Measurements from ENCODE around the gene SPPL2B.

Gene SPPL2B

DNA sequence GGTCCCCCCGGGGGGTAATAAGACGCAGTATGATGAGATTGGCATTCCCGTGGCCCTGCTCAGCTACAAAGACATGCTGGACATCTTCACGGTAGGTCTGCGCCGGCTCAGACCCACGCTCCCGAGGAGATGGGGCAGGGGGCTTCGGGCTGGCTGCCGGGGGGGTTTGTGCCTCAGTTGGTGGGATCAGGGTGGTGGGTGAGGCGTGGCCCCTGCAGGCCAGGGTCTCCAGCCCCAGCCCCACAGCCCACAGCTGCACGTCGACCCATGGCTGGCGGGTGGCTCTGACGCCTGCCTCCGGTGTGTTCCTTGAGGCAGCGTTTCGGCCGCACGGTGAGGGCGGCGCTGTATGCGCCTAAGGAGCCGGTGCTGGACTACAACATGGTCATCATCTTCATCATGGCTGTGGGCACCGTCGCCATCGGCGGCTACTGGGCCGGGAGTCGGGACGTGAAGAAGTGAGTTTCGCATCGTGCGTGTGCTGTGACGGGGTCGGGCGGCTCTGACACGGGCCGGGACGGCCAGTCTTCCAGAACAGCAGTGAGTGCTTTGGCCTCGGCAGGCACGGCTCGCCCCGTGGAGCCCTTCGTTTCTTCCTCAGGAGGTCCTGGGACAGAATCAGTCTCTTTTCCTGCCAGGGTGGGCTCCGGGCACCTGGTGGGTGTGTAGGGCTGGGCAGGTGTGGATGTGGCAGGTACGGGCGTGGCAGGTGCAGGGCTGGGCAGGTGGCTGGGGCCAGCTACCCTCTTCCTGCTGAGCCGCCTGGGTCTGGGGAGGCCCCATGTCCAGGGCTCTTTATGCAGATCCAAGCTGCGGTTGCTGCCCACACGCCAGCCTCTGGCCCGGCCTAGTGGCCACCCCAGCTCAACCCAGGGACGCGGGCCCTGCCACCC, 10.5 kb downstream of the SPPL2B start:
- no peak overlapping the region for H3K4me3 ChIP-seq (ENCODE audit: low read depth, low read length)
- TF ChIP-seq, protein P1, sequence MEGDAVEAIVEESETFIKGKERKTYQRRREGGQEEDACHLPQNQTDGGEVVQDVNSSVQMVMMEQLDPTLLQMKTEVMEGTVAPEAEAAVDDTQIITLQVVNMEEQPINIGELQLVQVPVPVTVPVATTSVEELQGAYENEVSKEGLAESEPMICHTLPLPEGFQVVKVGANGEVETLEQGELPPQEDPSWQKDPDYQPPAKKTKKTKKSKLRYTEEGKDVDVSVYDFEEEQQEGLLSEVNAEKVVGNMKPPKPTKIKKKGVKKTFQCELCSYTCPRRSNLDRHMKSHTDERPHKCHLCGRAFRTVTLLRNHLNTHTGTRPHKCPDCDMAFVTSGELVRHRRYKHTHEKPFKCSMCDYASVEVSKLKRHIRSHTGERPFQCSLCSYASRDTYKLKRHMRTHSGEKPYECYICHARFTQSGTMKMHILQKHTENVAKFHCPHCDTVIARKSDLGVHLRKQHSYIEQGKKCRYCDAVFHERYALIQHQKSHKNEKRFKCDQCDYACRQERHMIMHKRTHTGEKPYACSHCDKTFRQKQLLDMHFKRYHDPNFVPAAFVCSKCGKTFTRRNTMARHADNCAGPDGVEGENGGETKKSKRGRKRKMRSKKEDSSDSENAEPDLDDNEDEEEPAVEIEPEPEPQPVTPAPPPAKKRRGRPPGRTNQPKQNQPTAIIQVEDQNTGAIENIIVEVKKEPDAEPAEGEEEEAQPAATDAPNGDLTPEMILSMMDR (IDR thresholded peaks at IDR 0.05; ENCODE audit: low read depth, low read length, missing control alignments) = no peak
- no peak for DNase-seq (ENCODE audit: low read depth)

DNA sequence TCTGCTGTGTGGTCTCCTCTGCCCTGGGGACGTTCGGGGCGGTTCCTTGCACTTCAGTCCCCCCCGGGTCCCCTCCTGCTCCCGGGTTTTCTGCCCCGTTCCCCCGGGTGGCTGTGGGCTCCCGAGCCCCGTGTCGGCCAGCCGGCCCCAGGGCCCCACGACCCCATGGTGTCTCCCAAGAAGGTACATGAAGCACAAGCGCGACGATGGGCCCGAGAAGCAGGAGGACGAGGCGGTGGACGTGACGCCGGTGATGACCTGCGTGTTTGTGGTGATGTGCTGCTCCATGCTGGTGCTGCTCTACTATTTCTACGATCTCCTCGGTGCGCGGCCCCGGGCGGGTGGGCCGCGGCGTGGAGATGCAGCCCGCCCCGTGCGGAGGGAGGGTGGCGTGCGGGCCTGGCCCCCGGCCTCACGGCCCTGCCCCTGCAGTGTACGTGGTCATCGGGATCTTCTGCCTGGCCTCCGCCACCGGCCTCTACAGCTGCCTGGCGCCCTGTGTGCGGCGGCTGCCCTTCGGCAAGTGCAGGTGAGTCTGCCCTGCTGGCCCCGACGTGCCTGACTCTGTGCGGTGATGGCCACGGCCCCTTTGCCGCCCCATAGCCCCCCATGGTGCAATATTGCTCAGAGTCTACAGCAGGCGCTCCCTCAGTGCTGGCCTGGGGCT, 11.3 kb downstream of the SPPL2B start:
- DNase-seq (ENCODE audit: low read depth) = no peak
- TF ChIP-seq, protein P1 (IDR thresholded peaks at IDR 0.05; ENCODE audit: low read depth, low read length, missing control alignments) = no peak
- H3K4me3 ChIP-seq (ENCODE audit: low read depth, low read length) = no peak overlapping the region

DNA sequence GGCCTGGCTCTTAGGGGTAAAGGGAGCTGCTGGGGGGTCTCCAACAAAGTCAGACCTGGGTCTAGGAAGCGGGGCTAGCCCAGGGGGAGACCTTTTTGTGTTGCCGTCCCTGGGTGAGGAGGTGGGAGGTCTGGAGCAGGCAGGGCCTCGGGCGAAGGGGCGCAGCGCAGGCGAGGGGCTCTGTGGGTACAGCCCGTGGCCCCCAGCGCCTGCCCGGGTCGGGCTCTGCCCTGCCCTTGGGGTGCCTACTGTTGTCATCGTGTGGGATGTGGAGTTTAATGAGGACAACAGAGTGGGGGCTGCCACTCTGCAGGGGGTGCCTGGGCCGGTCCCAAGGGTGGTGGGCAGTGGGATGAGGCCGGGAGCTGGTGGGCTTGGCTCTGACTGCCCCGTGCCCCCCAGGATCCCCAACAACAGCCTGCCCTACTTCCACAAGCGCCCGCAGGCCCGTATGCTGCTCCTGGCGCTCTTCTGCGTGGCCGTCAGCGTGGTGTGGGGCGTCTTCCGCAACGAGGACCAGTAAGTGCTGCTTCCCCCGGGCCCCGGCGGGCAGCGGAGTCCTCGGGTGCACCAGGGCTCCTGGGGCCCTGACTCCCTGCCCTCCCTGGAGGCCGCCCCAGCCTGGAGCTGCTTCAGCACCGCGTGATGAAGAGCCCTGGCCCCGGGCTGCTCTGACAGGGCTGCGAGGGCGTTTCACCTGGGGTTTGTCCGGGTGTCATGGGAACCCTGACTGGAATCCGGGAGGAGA, 12.2 kb downstream of the SPPL2B start:
- H3K4me3 ChIP-seq (ENCODE audit: low read depth, low read length) = no peak overlapping the region
- TF ChIP-seq, protein P1 (IDR thresholded peaks at IDR 0.05; ENCODE audit: low read depth, low read length, missing control alignments) = no peak
- DNase-seq (ENCODE audit: low read depth) = no peak

DNA sequence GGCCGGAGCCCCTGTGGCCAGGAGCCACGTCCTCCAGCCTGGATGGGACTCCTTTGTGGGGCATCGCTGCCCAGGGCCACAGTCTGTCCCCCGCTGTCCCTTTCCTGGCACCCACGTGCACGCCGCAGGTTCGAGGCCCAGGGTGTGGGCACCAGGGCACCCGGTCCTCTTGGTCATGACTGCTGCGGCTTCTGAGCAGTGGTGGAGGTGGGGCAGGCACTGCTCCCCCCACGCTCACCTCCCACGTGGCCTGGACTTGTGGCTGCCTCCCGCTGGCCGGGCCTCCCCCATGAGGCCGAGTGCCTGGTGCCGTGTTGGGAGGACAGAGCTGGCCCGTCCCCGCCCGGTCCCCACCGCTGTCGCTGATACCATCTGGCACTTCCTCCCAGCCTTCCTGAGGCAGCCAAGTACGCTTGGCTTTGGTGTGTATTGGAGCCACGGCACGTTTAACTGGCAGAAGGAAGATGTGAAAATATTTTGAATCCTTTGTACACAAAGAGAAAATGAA, 12.8 kb downstream of the SPPL2B start:
- TF ChIP-seq, protein P1 (IDR thresholded peaks at IDR 0.05; ENCODE audit: low read depth, low read length, missing control alignments) = no peak
- no peak for DNase-seq (ENCODE audit: low read depth)
- H3K4me3 ChIP-seq (ENCODE audit: low read depth, low read length) = no peak overlapping the region

DNA sequence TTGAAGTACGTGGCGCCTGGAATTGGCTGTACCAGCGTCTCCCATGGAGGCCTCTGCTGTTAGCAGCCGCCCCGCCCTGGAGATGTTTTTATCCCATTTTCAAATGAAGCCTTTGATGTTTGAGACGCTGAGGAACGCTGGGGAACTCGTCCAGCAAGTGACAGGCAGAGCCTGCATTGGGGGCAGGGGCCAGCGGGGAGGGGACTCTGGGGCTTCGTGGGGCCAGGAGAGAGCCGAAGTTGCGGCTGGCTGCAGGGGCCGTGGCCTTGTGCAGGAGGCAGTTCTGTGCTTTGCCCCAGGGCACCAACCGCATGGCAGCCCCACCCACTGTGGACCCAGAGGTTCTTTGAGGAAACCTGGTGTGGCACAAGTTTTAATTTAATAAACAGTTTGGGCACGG, 13.5 kb downstream of the SPPL2B start:
- DNase-seq (ENCODE audit: low read depth) = no peak
- no peak overlapping the region for H3K4me3 ChIP-seq (ENCODE audit: low read depth, low read length)
- TF ChIP-seq, protein P1 (IDR thresholded peaks at IDR 0.05; ENCODE audit: low read depth, low read length, missing control alignments) = no peak

DNA sequence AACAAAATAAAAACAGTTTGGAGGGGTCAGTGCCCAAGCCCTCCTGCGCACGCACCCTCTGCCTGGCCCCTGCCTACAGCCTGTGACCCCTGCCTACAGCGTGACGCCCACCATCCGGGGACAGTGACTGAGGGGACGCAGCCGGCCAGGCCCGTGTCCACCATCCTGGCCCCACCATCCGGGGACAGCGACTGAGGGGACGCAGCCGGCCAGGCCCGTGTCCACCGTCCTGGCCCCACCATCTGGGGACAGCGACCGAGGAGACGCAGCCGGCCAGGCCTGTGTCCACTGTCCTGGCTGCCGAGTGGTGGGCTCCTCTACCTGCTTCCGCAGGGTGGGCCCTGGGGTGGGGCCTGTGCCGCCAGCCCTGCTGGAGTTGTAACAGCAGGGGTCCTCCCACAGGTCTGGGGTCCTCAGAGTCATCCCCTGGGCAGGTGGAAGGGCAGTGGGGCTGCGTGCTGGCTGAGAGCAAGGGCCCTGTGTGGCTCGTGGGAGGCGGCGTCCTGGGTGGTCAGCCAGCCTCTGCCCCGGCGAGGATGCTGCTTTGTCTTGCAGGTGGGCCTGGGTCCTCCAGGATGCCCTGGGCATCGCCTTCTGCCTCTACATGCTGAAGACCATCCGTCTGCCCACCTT, 14.3 kb downstream of the SPPL2B start:
- no peak overlapping the region for H3K4me3 ChIP-seq (ENCODE audit: low read depth, low read length)
- TF ChIP-seq, protein P1 (IDR thresholded peaks at IDR 0.05; ENCODE audit: low read depth, low read length, missing control alignments) = no peak
- no peak for DNase-seq (ENCODE audit: low read depth)

Data from GM12864 (cell line).